A549 (cell line): ENCODE data around the gene DYRK1A. TPM values are rescaled to one million over a fixed set of nuclear protein-coding genes. Genes with fewer than 3 reads are reported as not detected.

Experiments
- ATAC-seq, 2 experiments: fragments of 200-7000 bp in 1 of 2; fragments of >200 bp in 1 of 2; cut with Nextera tagmentation in 1 of 2; cut with Tn5 transposase in 1 of 2; 3 replicates each; pipeline versions ENCODE4 v1.8.0 to v1.9.1; 2018 to 2020; ENCODE audit warnings: mild to moderate bottlenecking in 1 of 2, moderate library complexity in 1 of 2
- CTCF ChIA-PET: fragments of 300-600 bp; sonication (Branson Sonifier 250); formaldehyde crosslinking; extraction: SDS; loops from one replicate; lab custom pipeline; 2021; ENCODE audit warnings: antibody characterized with exemption, inconsistent platforms; lab: Yijun Ruan, JAX
- POLR2A ChIA-PET: fragments of 350-600 bp; formaldehyde crosslinking; extraction: SDS; loops from one replicate; lab custom pipeline; 2021; ENCODE audit warnings: antibody characterized with exemption, inconsistent platforms; lab: Yijun Ruan, JAX
- DNase-seq, 2 experiments: peaks; one replicate each; pipeline versions ENCODE4 v3.0.0 to v3.0.0-alpha.2; 2011 to 2016; ENCODE audit warnings: low read depth in 1 of 2, low spot score in 1 of 2
- FAIRE-seq: peaks from 2 replicates; lab custom pipeline; 2011; peaks lifted over from hg19 to GRCh38; lab: Jason Lieb, UNC
- H3K27ac ChIP-seq, 2 experiments: fragments of >200 bp; sonication (Bioruptor Twin); formaldehyde crosslinking; 3 replicates each; pipeline ENCODE4 v1.5.1; 2016 to 2017
- H3K4me1 ChIP-seq: fragments of >200 bp; sonication (Bioruptor Twin); formaldehyde crosslinking; 3 replicates; pipeline ENCODE4 v1.6.1; 2016
- H3K4me2 ChIP-seq: fragments of >200 bp; sonication (Bioruptor Twin); formaldehyde crosslinking; 3 replicates; pipeline ENCODE4 v1.6.1; 2016
- H3K4me3 ChIP-seq: fragments of >200 bp; sonication (Bioruptor Twin); formaldehyde crosslinking; 3 replicates; pipeline ENCODE4 v1.5.1; 2016
- H3K9me3 ChIP-seq: fragments of >200 bp; sonication (Bioruptor Twin); formaldehyde crosslinking; 3 replicates; pipeline ENCODE4 v1.6.1; 2016
- EHF ChIP-seq: fragments of 250-450 bp; sonication (Bioruptor Pico); IDR thresholded peaks from 2 replicates; pipeline ENCODE4 v1.5.0; 2020; ENCODE audit warnings: mild to moderate bottlenecking
- FOSL2 ChIP-seq, 2 experiments: fragments of 450-650 bp in 1 of 2; fragments of >200 bp in 1 of 2; sonication (Bioruptor Twin) in 1 of 2; formaldehyde crosslinking; IDR thresholded peaks; 2 replicates each; pipeline versions ENCODE4 v1.5.0 to v1.6.1; 2016 to 2020; ENCODE audit warnings: mild to moderate bottlenecking in 1 of 2, moderate library complexity in 1 of 2
- GATA3 ChIP-seq: IDR thresholded peaks from 2 replicates; pipeline ENCODE4 v1.6.1; 2012; ENCODE audit warnings: borderline replicate concordance
- HDAC2 ChIP-seq: fragments of 200-600 bp; sonication (generic); IDR thresholded peaks from 2 replicates; pipeline ENCODE4 v1.6.1; 2016
- HEYL ChIP-seq: fragments of 250-450 bp; sonication (Bioruptor Pico); IDR thresholded peaks from 2 replicates; pipeline ENCODE4 v1.8.0; 2021; ENCODE audit warnings: mild to moderate bottlenecking, moderate library complexity
- HOXA7 ChIP-seq: fragments of 250-450 bp; sonication (Bioruptor Pico); IDR thresholded peaks from 2 replicates; pipeline ENCODE4 v1.5.0; 2020; ENCODE audit warnings: mild to moderate bottlenecking, moderate library complexity
- HOXB13 ChIP-seq: fragments of 250-450 bp; sonication (Bioruptor Pico); IDR thresholded peaks from 2 replicates; pipeline ENCODE4 v1.5.0; 2020; ENCODE audit warnings: low read depth, mild to moderate bottlenecking, moderate library complexity
- JUNB ChIP-seq: fragments of >200 bp; sonication (Bioruptor Twin); formaldehyde crosslinking; IDR thresholded peaks from 2 replicates; pipeline ENCODE4 v1.6.1; 2016
- KDM1A ChIP-seq: fragments of 200-600 bp; sonication (generic); IDR thresholded peaks from 2 replicates; pipeline ENCODE4 v1.6.1; 2016; ENCODE audit warnings: low read depth, mild to moderate bottlenecking
- KDM5A ChIP-seq: fragments of 200-600 bp; sonication (generic); IDR thresholded peaks from 2 replicates; pipeline ENCODE4 v1.6.1; 2016; ENCODE audit warnings: antibody characterized with exemption, mild to moderate bottlenecking
- MAFK ChIP-seq: fragments of 450-650 bp; IDR thresholded peaks from 2 replicates; pipeline ENCODE4 v1.6.1; 2014; ENCODE audit not compliant: partially characterized antibody
- MAZ ChIP-seq: fragments of 150-350 bp; IDR thresholded peaks from 2 replicates; pipeline ENCODE4 v1.6.1; 2014; ENCODE audit warnings: antibody characterized with exemption, low read depth, low read length, borderline replicate concordance
- MYC ChIP-seq: IDR thresholded peaks from 2 replicates; pipeline ENCODE4 v1.6.1; 2012; ENCODE audit warnings: mild to moderate bottlenecking, inconsistent platforms, low read length, improper control_type of control experiment, borderline replicate concordance
- PHF8 ChIP-seq: fragments of 200-600 bp; sonication (generic); IDR thresholded peaks from 2 replicates; pipeline ENCODE4 v1.6.1; 2016; ENCODE audit warnings: low read depth, mild to moderate bottlenecking, antibody characterized with exemption, moderate library complexity, borderline replicate concordance
- RAD21 ChIP-seq, 2 experiments: fragments of >200 bp in 1 of 2; sonication (Bioruptor Twin) in 1 of 2; formaldehyde crosslinking in 1 of 2; IDR thresholded peaks in 1 of 2; conservative IDR thresholded peaks in 1 of 2; 2 replicates in 1 of 2; 3 replicates in 1 of 2; pipeline ENCODE4 v1.6.1; 2012 to 2018; ENCODE audit warnings: inconsistent platforms in 1 of 2
- RARB ChIP-seq: fragments of 250-450 bp; sonication (Bioruptor Pico); IDR thresholded peaks from 2 replicates; pipeline ENCODE4 v1.8.0; 2021; ENCODE audit warnings: mild to moderate bottlenecking, moderate library complexity
- RCOR1 ChIP-seq: fragments of 150-350 bp; IDR thresholded peaks from 2 replicates; pipeline ENCODE4 v1.6.1; 2014; ENCODE audit warnings: antibody characterized with exemption, low read length, low read depth
- SMC3 ChIP-seq: fragments of >200 bp; sonication (Bioruptor Twin); formaldehyde crosslinking; IDR thresholded peaks from 3 replicates; pipeline ENCODE4 v1.6.1; 2018; ENCODE audit warnings: inconsistent platforms
- ZC3H11A ChIP-seq: fragments of 450-650 bp; IDR thresholded peaks from 2 replicates; pipeline ENCODE4 v1.6.1; 2014; ENCODE audit warnings: antibody characterized with exemption, mild to moderate bottlenecking
- WGBS: methylation state at CpG from one replicate; pipeline ENCODE4 v1.1.6; 2017; ENCODE audit errors: missing lambda C conversion rate; 5-methylcytosine and 5-hydroxymethylcytosine counted together
- polyA plus RNA-seq, 4 experiments: library from polyadenylated mRNA; depleted of rRNA in 3 of 4; stranded (reverse); fragments of >200 nt; fragmentation: RNase III in 1 of 4; extraction: RNeasy Plus Mini Kit Qiagen cat#74134 plus additional on column Dnase treatment in 1 of 4; gene quantifications; 2 replicates in 3 of 4; 3 replicates in 1 of 4; pipeline ENCODE4 v1.2.3, GENCODE V29; 2011 to 2017
- TF ChIP-seq, protein P1 (sequence below): fragments of >200 bp; sonication (Bioruptor Twin); formaldehyde crosslinking; IDR thresholded peaks from 3 replicates; pipeline ENCODE4 v1.6.1; 2016
- TF ChIP-seq, protein P2 (sequence below): fragments of >200 bp; sonication (Bioruptor Twin); formaldehyde crosslinking; IDR thresholded peaks from 3 replicates; pipeline ENCODE4 v1.5.1; 2016
- TF ChIP-seq, protein P3 (sequence below): IDR thresholded peaks from 2 replicates; pipeline ENCODE4 v1.6.1; 2012

The DYRK1A gene
- polyA plus RNA-seq, 2 of the 4 experiments (the other 2 are of a cell fraction), result 12.7 to 29.4 TPM

DNA sequence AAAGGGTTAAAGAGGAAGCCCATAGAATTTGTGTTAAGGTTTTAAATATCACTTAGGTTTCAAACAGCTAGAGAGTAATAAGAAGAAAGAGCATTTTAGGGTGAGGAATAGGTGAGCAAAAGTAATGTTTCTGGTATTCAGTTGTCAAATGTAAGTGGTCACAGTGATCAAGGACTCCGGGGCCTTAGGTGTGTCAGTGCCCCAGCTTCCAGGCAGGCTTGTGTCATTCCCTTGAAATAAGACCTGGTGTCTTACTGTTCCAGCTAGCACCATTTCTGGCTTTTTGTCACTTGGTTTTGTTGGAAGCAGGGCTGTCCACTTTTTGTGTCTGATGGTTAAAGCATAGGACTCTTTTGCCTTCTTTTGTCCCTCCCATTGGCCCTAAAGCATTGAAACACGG, 69.6 kb downstream of the DYRK1A start:
- ATAC-seq, result no peak
- FAIRE-seq, result no peak
- DNase-seq, result no peak
- ChIA-PET POLR2A (no interaction called here), CTCF (no interaction called here)
- H3K4me3 ChIP-seq, result no peak overlapping the region
- no peak for TF ChIP-seq KDM1A
- TF ChIP-seq HOXB13 (CRISPR knock-in tag), result no peak
- TF ChIP-seq HEYL (CRISPR knock-in tag), result no peak
- TF ChIP-seq SMC3, result no peak
- no peak for TF ChIP-seq EHF
- TF ChIP-seq ZC3H11A, result no peak
- no peak for TF ChIP-seq MYC
- H3K4me1 ChIP-seq, result peaks cover 6% of the 10 kb centered on the region; the same call in 1 of the 3 replicates
- no peak overlapping the region for H3K27ac ChIP-seq
- 86% methylated on average over 2 of the region's 2 CpGs for WGBS
- no peak overlapping the region for H3K4me2 ChIP-seq
- H3K9me3 ChIP-seq, result no peaks in the 10 kb centered on the region

DNA sequence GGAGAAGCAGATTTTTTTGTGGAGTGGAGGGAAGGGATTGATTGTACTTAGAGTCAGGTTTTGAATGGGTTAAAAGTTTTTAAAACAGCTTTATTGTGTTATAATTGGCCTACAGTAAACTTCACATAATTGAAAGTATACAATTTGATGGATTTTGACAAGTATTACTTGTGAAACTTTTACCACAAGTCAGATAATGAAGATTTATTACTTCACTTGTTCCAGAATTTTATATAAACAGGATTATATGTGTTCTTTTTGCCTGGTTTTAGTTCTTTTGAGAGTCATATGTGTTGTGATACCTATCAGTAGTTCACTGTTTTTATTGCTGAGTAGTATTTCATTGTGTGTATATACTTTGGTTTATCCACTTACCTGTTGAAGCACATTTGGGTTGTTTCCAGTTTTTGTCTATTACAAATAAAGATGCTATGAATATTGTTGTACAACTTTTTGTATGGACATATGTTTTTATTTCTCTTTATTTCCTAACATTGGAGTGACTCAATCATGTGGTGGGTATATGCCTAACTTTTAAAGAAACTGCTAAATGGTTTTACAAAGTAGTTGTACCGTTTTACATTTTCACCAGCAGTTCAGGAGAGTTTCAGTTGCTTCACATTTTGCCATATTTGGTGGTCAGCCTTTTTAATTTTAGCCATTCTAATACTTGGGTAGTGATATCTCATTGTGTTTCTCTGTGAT, 71.0 kb downstream of the DYRK1A start:
- CTCF ChIA-PET, result no interaction called here
- no peak overlapping the region for H3K27ac ChIP-seq
- whole genome bisulfite sequencing, result 77% methylated on average over 1 of the region's 1 CpG
- H3K4me2 ChIP-seq, result no peak overlapping the region
- no peak overlapping the region for H3K4me3 ChIP-seq
- no peak for FAIRE-seq
- POLR2A ChIA-PET, result no interaction called here
- ATAC-seq, result no peak
- TF ChIP-seq JUNB (no peak), KDM5A (no peak), EHF (no peak), PHF8 (no peak), MAZ (no peak), RCOR1 (no peak), HOXA7 (no peak), ZC3H11A (no peak), MAFK (no peak), HDAC2 (no peak), RARB (CRISPR knock-in tag) (no peak), HEYL (CRISPR knock-in tag) (no peak), RAD21 (conservative IDR thresholded peaks at IDR 0.05 in 1 of 2, IDR thresholded peaks at IDR 0.05 in 1 of 2) (no peak), GATA3 (no peak), MYC (no peak), FOSL2 (IDR thresholded peaks at IDR 0.05) (no peak), FOSL2 (CRISPR knock-in tag; IDR thresholded peaks at IDR 0.05) (no peak)
- TF ChIP-seq, protein P1, sequence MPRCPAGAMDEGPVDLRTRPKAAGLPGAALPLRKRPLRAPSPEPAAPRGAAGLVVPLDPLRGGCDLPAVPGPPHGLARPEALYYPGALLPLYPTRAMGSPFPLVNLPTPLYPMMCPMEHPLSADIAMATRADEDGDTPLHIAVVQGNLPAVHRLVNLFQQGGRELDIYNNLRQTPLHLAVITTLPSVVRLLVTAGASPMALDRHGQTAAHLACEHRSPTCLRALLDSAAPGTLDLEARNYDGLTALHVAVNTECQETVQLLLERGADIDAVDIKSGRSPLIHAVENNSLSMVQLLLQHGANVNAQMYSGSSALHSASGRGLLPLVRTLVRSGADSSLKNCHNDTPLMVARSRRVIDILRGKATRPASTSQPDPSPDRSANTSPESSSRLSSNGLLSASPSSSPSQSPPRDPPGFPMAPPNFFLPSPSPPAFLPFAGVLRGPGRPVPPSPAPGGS, result no peak
- TF ChIP-seq, protein P2, sequence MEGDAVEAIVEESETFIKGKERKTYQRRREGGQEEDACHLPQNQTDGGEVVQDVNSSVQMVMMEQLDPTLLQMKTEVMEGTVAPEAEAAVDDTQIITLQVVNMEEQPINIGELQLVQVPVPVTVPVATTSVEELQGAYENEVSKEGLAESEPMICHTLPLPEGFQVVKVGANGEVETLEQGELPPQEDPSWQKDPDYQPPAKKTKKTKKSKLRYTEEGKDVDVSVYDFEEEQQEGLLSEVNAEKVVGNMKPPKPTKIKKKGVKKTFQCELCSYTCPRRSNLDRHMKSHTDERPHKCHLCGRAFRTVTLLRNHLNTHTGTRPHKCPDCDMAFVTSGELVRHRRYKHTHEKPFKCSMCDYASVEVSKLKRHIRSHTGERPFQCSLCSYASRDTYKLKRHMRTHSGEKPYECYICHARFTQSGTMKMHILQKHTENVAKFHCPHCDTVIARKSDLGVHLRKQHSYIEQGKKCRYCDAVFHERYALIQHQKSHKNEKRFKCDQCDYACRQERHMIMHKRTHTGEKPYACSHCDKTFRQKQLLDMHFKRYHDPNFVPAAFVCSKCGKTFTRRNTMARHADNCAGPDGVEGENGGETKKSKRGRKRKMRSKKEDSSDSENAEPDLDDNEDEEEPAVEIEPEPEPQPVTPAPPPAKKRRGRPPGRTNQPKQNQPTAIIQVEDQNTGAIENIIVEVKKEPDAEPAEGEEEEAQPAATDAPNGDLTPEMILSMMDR, result no peak
- TF ChIP-seq, protein P3, sequence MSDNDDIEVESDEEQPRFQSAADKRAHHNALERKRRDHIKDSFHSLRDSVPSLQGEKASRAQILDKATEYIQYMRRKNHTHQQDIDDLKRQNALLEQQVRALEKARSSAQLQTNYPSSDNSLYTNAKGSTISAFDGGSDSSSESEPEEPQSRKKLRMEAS, result no peak
- H3K4me1 ChIP-seq, result peaks cover 3% of the 10 kb centered on the region; the same call in 1 of the 3 replicates
- DNase-seq, result no peak
- no peaks in the 10 kb centered on the region for H3K9me3 ChIP-seq
